ENCODE measurements around the gene BCAM.
A peak's percentile ranks its signal among the peaks of the same experiment; 100 is the strongest.

DNA sequence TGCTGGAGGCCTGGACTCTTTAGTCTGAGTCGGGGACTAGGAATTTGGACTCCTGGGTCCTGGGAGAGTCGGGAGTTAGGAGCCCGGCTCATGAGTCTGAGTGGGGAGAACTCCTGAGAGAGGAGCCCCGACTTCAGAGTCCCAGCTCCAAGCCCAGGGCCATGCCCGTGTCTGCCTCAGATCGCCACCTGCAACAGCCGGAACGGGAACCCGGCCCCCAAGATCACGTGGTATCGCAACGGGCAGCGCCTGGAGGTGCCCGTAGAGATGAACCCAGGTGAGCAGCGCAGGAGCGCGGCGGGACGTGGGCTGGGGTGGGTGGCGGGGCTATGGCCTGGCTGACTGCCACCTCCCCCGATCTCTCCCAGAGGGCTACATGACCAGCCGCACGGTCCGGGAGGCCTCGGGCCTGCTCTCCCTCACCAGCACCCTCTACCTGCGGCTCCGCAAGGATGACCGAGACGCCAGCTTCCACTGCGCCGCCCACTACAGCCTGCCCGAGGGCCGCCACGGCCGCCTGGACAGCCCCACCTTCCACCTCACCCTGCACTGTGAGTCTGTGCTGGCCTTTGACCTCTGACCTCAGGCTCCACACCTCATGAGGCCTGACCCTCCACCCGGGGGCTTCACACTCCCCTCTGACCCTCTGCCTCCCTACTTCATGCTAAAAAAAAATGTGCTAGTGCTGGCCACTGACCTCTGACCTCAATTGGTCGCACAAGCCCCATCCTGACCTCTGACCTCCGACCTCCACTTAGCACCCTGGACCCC is 4.4 kb downstream of the BCAM start:
- TF ChIP-seq, protein P1, sequence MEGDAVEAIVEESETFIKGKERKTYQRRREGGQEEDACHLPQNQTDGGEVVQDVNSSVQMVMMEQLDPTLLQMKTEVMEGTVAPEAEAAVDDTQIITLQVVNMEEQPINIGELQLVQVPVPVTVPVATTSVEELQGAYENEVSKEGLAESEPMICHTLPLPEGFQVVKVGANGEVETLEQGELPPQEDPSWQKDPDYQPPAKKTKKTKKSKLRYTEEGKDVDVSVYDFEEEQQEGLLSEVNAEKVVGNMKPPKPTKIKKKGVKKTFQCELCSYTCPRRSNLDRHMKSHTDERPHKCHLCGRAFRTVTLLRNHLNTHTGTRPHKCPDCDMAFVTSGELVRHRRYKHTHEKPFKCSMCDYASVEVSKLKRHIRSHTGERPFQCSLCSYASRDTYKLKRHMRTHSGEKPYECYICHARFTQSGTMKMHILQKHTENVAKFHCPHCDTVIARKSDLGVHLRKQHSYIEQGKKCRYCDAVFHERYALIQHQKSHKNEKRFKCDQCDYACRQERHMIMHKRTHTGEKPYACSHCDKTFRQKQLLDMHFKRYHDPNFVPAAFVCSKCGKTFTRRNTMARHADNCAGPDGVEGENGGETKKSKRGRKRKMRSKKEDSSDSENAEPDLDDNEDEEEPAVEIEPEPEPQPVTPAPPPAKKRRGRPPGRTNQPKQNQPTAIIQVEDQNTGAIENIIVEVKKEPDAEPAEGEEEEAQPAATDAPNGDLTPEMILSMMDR (IDR thresholded peaks at IDR 0.05; ENCODE audit: low read length) = peak; percentile 5; the same call in 1 of the 2 replicates
- no peak for TF ChIP-seq EZH2 (IDR thresholded peaks at IDR 0.05; ENCODE audit: borderline replicate concordance, low read length)
